Lung (tissue), 12 donors: Measurements from ENCODE around the gene PHF10. TPM values are rescaled to one million over a fixed set of nuclear protein-coding genes. Genes with fewer than 3 reads are reported as not detected.

Experiments used
- ATAC-seq: fragments of 200-7000 bp; cut with Tn5 transposase; one replicate; pipeline ENCODE4 v1.9.1; 2020; ENCODE audit warnings: moderate number of reproducible peaks; ENCODE audit not compliant: insufficient read depth, low FRiP score
- DNase-seq, 3 donors: peaks; one replicate each; pipeline ENCODE4 v3.0.0-alpha.2; 2013 to 2017
- H3K27ac ChIP-seq, 2 donors: one replicate each; pipeline ENCODE4 v1.5.1; 2013; ENCODE audit warnings: mild to moderate bottlenecking in 2 of 2, moderate library complexity in 2 of 2, control low read depth in 1 of 2, inconsistent platforms in 1 of 2, low read depth in 1 of 2, low read length in 1 of 2
- H3K27me3 ChIP-seq, 3 donors: one replicate each; pipeline ENCODE4 v1.5.1; 2013; ENCODE audit warnings: low read length in 2 of 3; ENCODE audit not compliant: control insufficient read depth in 3 of 3, insufficient read depth in 3 of 3
- H3K36me3 ChIP-seq, 4 donors: one replicate each; pipeline ENCODE4 v1.5.1; 2013; ENCODE audit warnings: low read length in 4 of 4, mild to moderate bottlenecking in 1 of 4, moderate library complexity in 1 of 4; ENCODE audit not compliant: control insufficient read depth in 4 of 4, insufficient read depth in 4 of 4
- H3K4me1 ChIP-seq, 5 donors: one replicate each; pipeline ENCODE4 v1.5.1; 2013; ENCODE audit warnings: low read length in 5 of 5, mild to moderate bottlenecking in 2 of 5, moderate library complexity in 1 of 5; ENCODE audit not compliant: control insufficient read depth in 5 of 5, insufficient read depth in 5 of 5
- H3K4me3 ChIP-seq: one replicate; pipeline ENCODE4 v1.5.1; 2013; ENCODE audit warnings: mild to moderate bottlenecking, control low read depth, moderate library complexity
- H3K9ac ChIP-seq, 2 donors: one replicate each; pipeline ENCODE4 v1.5.1; 2013; ENCODE audit warnings: low read length in 2 of 2, control low read depth in 1 of 2; ENCODE audit not compliant: insufficient read depth in 1 of 2
- H3K9me3 ChIP-seq, 4 donors: one replicate each; pipeline ENCODE4 v1.5.1; 2013; ENCODE audit warnings: low read length in 3 of 4, mild to moderate bottlenecking in 1 of 4, moderate library complexity in 1 of 4; ENCODE audit not compliant: control insufficient read depth in 4 of 4, insufficient read depth in 3 of 4
- CTCF ChIP-seq: IDR thresholded peaks from 2 replicates; pipeline ENCODE4 v1.5.1; 2012; ENCODE audit warnings: mild to moderate bottlenecking; ENCODE audit errors: control extremely low read depth, extremely low read depth
- WGBS, 2 donors: extraction: QIAGEN DNeasy Blood & Tissue Kit; methylation state at CpG; one replicate each; pipeline ENCODE4 v1.1.7; 2013; 5-methylcytosine and 5-hydroxymethylcytosine counted together
- polyA plus RNA-seq, 2 donors: library from polyadenylated mRNA; stranded (reverse); fragments of 200-250 nt; gene quantifications; one replicate each; pipeline ENCODE4 v1.2.1, GENCODE V29; 2013
- total RNA-seq, 2 donors: library from RNA; depleted of rRNA in 1 of 2; stranded (reverse); fragments of >200 nt in 1 of 2; gene quantifications; one replicate each; pipeline ENCODE4 v1.2.1, GENCODE V29; 2014 to 2021
- donor health status: control.
- donor health status: control.
- donor health status: Bipolar disorder and iron deficiency.
- donor health status: healthy.
- donor health status: DM: yes; HTN: yes; CAD: no.

PHF10 gene
- total and polyA plus RNA-seq, 4 donors: 26.0 to 94.9 (median 30.9) TPM

- WGBS, 2 donors: 85 to 90% methylated on average over 10 of the region's 10 CpGs
- no peaks in the 10 kb centered on the region for H3K27me3 ChIP-seq
- ATAC-seq: no peak
- peaks cover 0 to 15% (median 0%) of the 10 kb centered on the region in 5 donors for H3K4me1 ChIP-seq
- peaks cover 15 to 36% (median 30%) of the 10 kb centered on the region in 4 donors for H3K36me3 ChIP-seq
- no peak for DNase-seq
- no peak overlapping the region for H3K4me3 ChIP-seq
- TF ChIP-seq CTCF: no peak
- no peaks in the 10 kb centered on the region for H3K9me3 ChIP-seq
- no peak overlapping the region for H3K27ac ChIP-seq
- H3K9ac ChIP-seq: no peak overlapping the region
These were observed 39.6 kb upstream of the PHF10 start for GRCh38 chr6:169763881-169764280.

DNA sequence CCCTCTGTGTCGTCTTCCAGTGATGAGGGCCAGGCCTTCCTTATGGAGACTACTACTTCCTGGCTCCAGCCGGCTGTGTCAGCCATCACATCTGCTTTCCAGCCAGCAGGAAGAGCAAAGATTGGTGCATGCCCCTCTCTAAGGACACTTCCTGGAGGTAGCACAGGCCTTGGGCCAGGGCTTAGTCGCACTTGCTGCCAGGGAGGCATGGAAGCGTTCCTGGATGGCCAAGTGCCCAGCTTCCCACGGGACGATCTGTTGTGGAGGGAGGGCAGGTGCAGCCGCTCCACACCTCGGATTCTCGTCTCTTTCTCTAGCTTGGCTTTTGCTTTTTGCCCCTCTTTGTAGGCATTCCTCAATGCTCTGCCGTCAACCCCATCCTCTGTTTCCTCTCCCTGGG is 39.0 kb upstream of the PHF10 start:
- 78 to 85% methylated on average over 10 of the region's 10 CpGs for WGBS, 2 donors
- no peak for TF ChIP-seq CTCF
- H3K9ac ChIP-seq: no peak overlapping the region
- H3K4me1 ChIP-seq: peaks cover 0 to 15% (median 0%) of the 10 kb centered on the region in 5 donors
- DNase-seq: no peak
- no peak overlapping the region for H3K4me3 ChIP-seq
- peaks cover 15 to 36% (median 31%) of the 10 kb centered on the region in 4 donors for H3K36me3 ChIP-seq
- no peak overlapping the region for H3K27ac ChIP-seq
- no peaks in the 10 kb centered on the region for H3K9me3 ChIP-seq
- no peaks in the 10 kb centered on the region for H3K27me3 ChIP-seq
- no peak for ATAC-seq

- H3K27ac ChIP-seq: no peak overlapping the region
- H3K9ac ChIP-seq: no peak overlapping the region
- H3K9me3 ChIP-seq: no peaks in the 10 kb centered on the region
- no peak for ATAC-seq
- peaks cover 3 to 20% (median 14%) of the 10 kb centered on the region in 5 donors for H3K4me1 ChIP-seq
- H3K36me3 ChIP-seq: peaks cover 10 to 13% (median 12%) of the 10 kb centered on the region in 4 donors
- no peak for TF ChIP-seq CTCF
- WGBS, 2 donors: 87 to 98% methylated on average over 6 of the region's 6 CpGs
- no peak for DNase-seq
- H3K4me3 ChIP-seq: no peak overlapping the region
- H3K27me3 ChIP-seq: no peaks in the 10 kb centered on the region
These were observed 30.9 kb upstream of the PHF10 start for GRCh38 chr6:169755162-169755561.

DNA sequence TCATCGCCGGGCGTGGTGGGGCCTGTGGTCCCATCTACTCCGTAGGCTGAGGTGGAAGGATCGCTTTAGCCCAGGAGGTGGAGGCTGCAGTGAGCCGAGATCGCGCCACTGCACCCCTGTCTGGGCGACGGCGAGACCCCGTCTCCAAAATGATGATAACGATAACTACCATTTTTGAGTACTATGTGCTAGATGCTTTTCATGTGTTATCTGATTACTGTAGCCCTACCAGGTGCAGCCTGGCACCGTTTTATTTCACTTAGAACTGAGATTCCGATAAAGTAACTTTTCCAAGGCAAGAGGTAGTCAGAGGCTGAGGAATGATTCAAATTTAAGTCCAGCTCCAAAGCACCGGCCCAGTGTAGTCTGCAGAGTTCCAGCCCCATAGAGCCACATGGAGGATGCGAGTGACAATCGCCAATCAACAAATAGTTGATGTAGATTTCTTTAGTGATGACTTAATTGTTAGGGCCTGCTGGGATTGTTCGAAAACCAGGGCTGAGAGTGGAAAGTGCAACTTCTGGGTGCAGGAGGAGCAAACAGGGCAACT is 27.8 kb upstream of the PHF10 start:
- TF ChIP-seq CTCF: no peak
- Histone ChIP-seq H3K36me3 (peaks cover 0 to 6% (median 2%) of the 10 kb centered on the region in 4 donors), H3K27ac (peak overlapping the region; percentile 93 to 98), H3K4me1 (peaks cover 3 to 22% (median 17%) of the 10 kb centered on the region in 5 donors), H3K9ac (peak overlapping the region; percentile 85 to 99), H3K9me3 (peaks cover 0 to 2% (median 0%) of the 10 kb centered on the region in 4 donors), H3K27me3 (no peaks in the 10 kb centered on the region), H3K4me3 (peak overlapping the region; percentile 75)
- DNase-seq: no peak
- WGBS, 2 donors: 10 to 11% methylated on average over 19 of the region's 19 CpGs
- ATAC-seq: no peak
